HepG2 (cell line): ENCODE results near the gene VNN1. TPM values are rescaled to one million over a fixed set of nuclear protein-coding genes. Genes with fewer than 3 reads are reported as not detected.

Source experiments
- ARID3A ChIP-seq: IDR thresholded peaks from 2 replicates; pipeline ENCODE4 v1.6.1; 2012; ENCODE audit warnings: low read depth, low read length, improper control_type of control experiment
- FOXA3 ChIP-seq: IDR thresholded peaks from 2 replicates; pipeline ENCODE4 v1.6.1; 2016; ENCODE audit warnings: missing genetic modification reagents, missing compliant biosample characterization
- HBP1 ChIP-seq: IDR thresholded peaks from 2 replicates; pipeline ENCODE4 v1.6.1; 2016; ENCODE audit warnings: low read depth, control low read depth
- HCFC1 ChIP-seq: fragments of 150-350 bp; IDR thresholded peaks from 2 replicates; pipeline ENCODE4 v1.6.1; 2014; ENCODE audit warnings: low read depth, low read length
- HNRNPH1 ChIP-seq: fragments of 200-400 bp; formaldehyde crosslinking; optimal IDR thresholded peaks from 2 replicates; pipeline ENCODE3; 2017; ENCODE audit warnings: mild to moderate bottlenecking, low read depth, low read length
- HOXA3 ChIP-seq: sonication (generic); formaldehyde crosslinking; IDR thresholded peaks from 2 replicates; pipeline ENCODE4 v1.5.0; 2020; ENCODE audit warnings: missing genetic modification reagents
- MLXIP ChIP-seq: sonication (generic); formaldehyde crosslinking; IDR thresholded peaks from 2 replicates; pipeline ENCODE4 v1.9.0; 2021; ENCODE audit warnings: missing genetic modification reagents, borderline replicate concordance
- NFYC ChIP-seq: IDR thresholded peaks from 2 replicates; pipeline ENCODE4 v1.6.1; 2016; ENCODE audit warnings: missing genetic modification reagents, missing compliant biosample characterization
- PHF21A ChIP-seq: sonication (generic); formaldehyde crosslinking; IDR thresholded peaks from 2 replicates; pipeline ENCODE4 v1.5.0; 2020; ENCODE audit warnings: mild to moderate bottlenecking, missing genetic modification reagents
- TARDBP ChIP-seq: sonication (generic); formaldehyde crosslinking; IDR thresholded peaks from 2 replicates; pipeline ENCODE4 v1.8.0; 2022; ENCODE audit warnings: mild to moderate bottlenecking, missing genetic modification reagents
- ZNF136 ChIP-seq: sonication (generic); formaldehyde crosslinking; IDR thresholded peaks from 2 replicates; pipeline ENCODE4 v1.8.1; 2022; ENCODE audit warnings: low read depth, mild to moderate bottlenecking, moderate library complexity, missing genetic modification reagents
- ZNF256 ChIP-seq: sonication (generic); formaldehyde crosslinking; conservative IDR thresholded peaks from 2 replicates; pipeline ENCODE4 v1.4.0; 2020; ENCODE audit warnings: missing genetic modification reagents
- ZNF280D ChIP-seq: sonication (generic); formaldehyde crosslinking; IDR thresholded peaks from 2 replicates; pipeline ENCODE4 v1.5.1; 2020; ENCODE audit warnings: mild to moderate bottlenecking, missing genetic modification reagents
- ZNF691 ChIP-seq: sonication (generic); formaldehyde crosslinking; IDR thresholded peaks from 2 replicates; pipeline ENCODE4 v1.4.0; 2020; ENCODE audit warnings: missing genetic modification reagents, low read depth, mild to moderate bottlenecking, borderline replicate concordance
- ZNF780A ChIP-seq: sonication (generic); formaldehyde crosslinking; IDR thresholded peaks from 2 replicates; pipeline ENCODE4 v1.8.0; 2022; ENCODE audit warnings: mild to moderate bottlenecking, missing genetic modification reagents, moderate library complexity
- ZNF878 ChIP-seq: sonication (generic); formaldehyde crosslinking; IDR thresholded peaks from 2 replicates; pipeline ENCODE4 v1.8.1; 2023; ENCODE audit warnings: mild to moderate bottlenecking, missing genetic modification reagents, moderate library complexity
- ZSCAN21 ChIP-seq: sonication (generic); formaldehyde crosslinking; IDR thresholded peaks from 2 replicates; pipeline ENCODE4 v1.8.0; 2022; ENCODE audit warnings: mild to moderate bottlenecking, missing genetic modification reagents, moderate library complexity, borderline replicate concordance
- polyA plus RNA-seq, 8 experiments: library from polyadenylated mRNA; depleted of rRNA in 3 of 8; stranded (reverse) in 7 of 8; unstranded in 1 of 8; fragments of >200 nt; fragmentation: Illumina TruSeq in 4 of 8; extraction: Trizol in 4 of 8; gene quantifications; 2 replicates each; pipeline versions ENCODE4 v1.2.1 to v1.2.3, GENCODE V29; 2011 to 2016; ENCODE audit warnings: low read depth in 4 of 8, missing spikeins in 1 of 8, mixed read lengths in 1 of 8; ENCODE audit not compliant: insufficient read depth in 1 of 8
- total RNA-seq, 5 experiments: library from RNA; depleted of rRNA; stranded (reverse); fragments of >200 nt; fragmentation: Illumina TruSeq; extraction: Trizol; gene quantifications; 2 replicates each; pipeline ENCODE4 v1.2.3, GENCODE V29; 2016; ENCODE audit warnings: low read depth in 1 of 5

The VNN1 gene
- total and polyA plus RNA-seq, 2 of the 13 experiments (the other 11 are each of a cell fraction or from before 2014, with no cell fraction given) = 0.62 to 4.0 TPM

- no peak for TF ChIP-seq ZNF780A (CRISPR knock-in tag)
- TF ChIP-seq TARDBP = peak; percentile 87; the same call in 1 of the 2 replicates
- no peak for TF ChIP-seq MLXIP (CRISPR knock-in tag)
- no peak for TF ChIP-seq ZSCAN21 (CRISPR knock-in tag)
- no peak for TF ChIP-seq ZNF256 (CRISPR knock-in tag)
- TF ChIP-seq HCFC1 = no peak
- TF ChIP-seq ZNF280D (CRISPR knock-in tag) = peak; percentile 50; the same call in 1 of the 2 replicates
- no peak for TF ChIP-seq ZNF691 (CRISPR knock-in tag)
- TF ChIP-seq HNRNPH1 = no peak
- TF ChIP-seq FOXA3 = peak; percentile 100
- TF ChIP-seq HOXA3 (CRISPR knock-in tag) = peak; percentile 30; the same call in 1 of the 2 replicates
- peak; percentile 90; the same call in 1 of the 2 replicates for TF ChIP-seq ZNF878 (CRISPR knock-in tag)
- TF ChIP-seq HBP1 = peak; percentile 92
- peak; percentile 57; the same call in 1 of the 2 replicates for TF ChIP-seq PHF21A (CRISPR knock-in tag)
- TF ChIP-seq ZNF136 (CRISPR knock-in tag) = no peak
- peak; percentile 99 for TF ChIP-seq ARID3A
- TF ChIP-seq NFYC (CRISPR knock-in tag) = peak; percentile 36; the same call in 1 of the 2 replicates
Measured at GRCh38 chr6:132734694-132735236, 20.9 kb upstream of the VNN1 start (continued).
